Hematopoietic multipotent progenitor cell (in vitro differentiated cells): Measurements from ENCODE around the gene PRR20C. TPM values are rescaled to one million over a fixed set of nuclear protein-coding genes. Genes with fewer than 3 reads are reported as not detected.
"Not testable (repeated sequence)": the region's sequence is repeated elsewhere in the genome, so short reads cannot be mapped to it uniquely, and the experiment has no call there.

Source experiments
- DNase-seq, 3 donors: peaks; one replicate each; pipeline ENCODE4 v3.0.0-alpha.2; 2011 to 2015; ENCODE audit warnings: low read depth in 2 of 3, low spot score in 2 of 3
- small RNA-seq: library from RNA; depleted of rRNA; stranded (forward); fragments of <200 nt; gene quantifications from one replicate; pipeline ENCODE3, GENCODE V24; 2012
- total RNA-seq: library from RNA; depleted of rRNA; stranded (reverse); fragments of >200 nt; gene quantifications from one replicate; pipeline ENCODE4 v1.2.3, GENCODE V29; 2012

PRR20C gene
- total RNA-seq: not detected

- not testable (repeated sequence) for DNase-seq
Observed at GRCh38 chr13:57153761-57154160, at the start of gene PRR20C. PRR20C (plus strand) TSS chr13:57154061; CDS start chr13:57154448, 387 bp downstream.

GRCh38 chr13:57114945-57115344 is 38.9 kb upstream of the PRR20C start:
- DNase-seq: no peak

- DNase-seq: no peak
Observed at GRCh38 chr13:57123681-57124080, 30.2 kb upstream of the PRR20C start.

GRCh38 chr13:57128909-57129308 is 25.0 kb upstream of the PRR20C start:
- no peak for DNase-seq

- DNase-seq: no peak
Observed at GRCh38 chr13:57136093-57136492, 17.8 kb upstream of the PRR20C start.

- no peak for DNase-seq
Observed at GRCh38 chr13:57137585-57137984, 16.3 kb upstream of the PRR20C start.

- DNase-seq: no peak
Observed at GRCh38 chr13:57138988-57139387, 14.9 kb upstream of the PRR20C start.

GRCh38 chr13:57139781-57140180 is 14.1 kb upstream of the PRR20C start:
- not testable (repeated sequence) for DNase-seq

GRCh38 chr13:57140235-57140968 is 13.5 kb upstream of the PRR20C start, which contains the start of gene PRR20A:
PRR20A (plus strand) TSS chr13:57140918; CDS start chr13:57141305, 387 bp downstream.
- not testable (repeated sequence) for DNase-seq

GRCh38 chr13:57147188-57147587 is 6.7 kb upstream of the PRR20C start, which contains the start of gene PRR20B:
PRR20B (plus strand) TSS chr13:57147488; CDS start chr13:57147875, 387 bp downstream.
- DNase-seq: not testable (repeated sequence)

GRCh38 chr13:57148106-57148505 is 5.8 kb upstream of the PRR20C start:
- DNase-seq: not testable (repeated sequence)

GRCh38 chr13:57160332-57160731 is 6.5 kb downstream of the PRR20C start, which contains the start of gene PRR20D:
PRR20D (plus strand) TSS chr13:57160632; CDS start chr13:57161019, 387 bp downstream.
- DNase-seq: not testable (repeated sequence)

- not testable (repeated sequence) for DNase-seq
Observed at GRCh38 chr13:57166897-57167296, 13.0 kb downstream of the PRR20C start, which contains the start of gene PRR20E. PRR20E (plus strand) TSS chr13:57167197; CDS start chr13:57167584, 387 bp downstream.

GRCh38 chr13:57191667-57192066 is 37.8 kb downstream of the PRR20C start:
- DNase-seq: no peak

Small RNAs within 50 kb of the gene (small RNA-seq; reads per million reads assigned to genes)
- not detected for gene PRR20FP

Other genes starting within 250 kb of the PRR20C start
- gene PRR20A, start 13.1 kb upstream of the PRR20C start, total RNA-seq: not detected
- not detected for gene PRR20B, start 6.6 kb upstream of the PRR20C start, total RNA-seq
- not detected for gene PRR20D, start 6.6 kb downstream of the PRR20C start, total RNA-seq
- gene PRR20E, start 13.1 kb downstream of the PRR20C start, total RNA-seq: not detected